ENCODE results near the gene PRAME.

- TF ChIP-seq ZNF776 (tag by site-specific recombination; IDR thresholded peaks at IDR 0.05; ENCODE audit: borderline replicate concordance) = no peak
- TF ChIP-seq ZNF449 (tag by site-specific recombination; IDR thresholded peaks at IDR 0.05) = no peak
- TF ChIP-seq CTCF (tag by site-specific recombination; IDR thresholded peaks at IDR 0.05) = no peak
- TF ChIP-seq ZBTB7A (tag by site-specific recombination; IDR thresholded peaks at IDR 0.05; ENCODE audit: low read depth) = no peak
- TF ChIP-seq ZBTB17 (tag by site-specific recombination; IDR thresholded peaks at IDR 0.05) = no peak
- TF ChIP-seq ZNF24 (tag by site-specific recombination; IDR thresholded peaks at IDR 0.05) = no peak
- TF ChIP-seq ZNF202 (tag by site-specific recombination; IDR thresholded peaks at IDR 0.05; ENCODE audit: borderline replicate concordance) = no peak
- no peak for TF ChIP-seq REPIN1 (tag by site-specific recombination; IDR thresholded peaks at IDR 0.05; ENCODE audit: low read depth)
- no peak for TF ChIP-seq WT1 (tag by site-specific recombination; IDR thresholded peaks at IDR 0.05)
Observed at GRCh38 chr22:22545084-22545483, 14.0 kb downstream of the PRAME start.
